ENCODE measurements around the gene SEBOX.

SEBOX gene

DNA sequence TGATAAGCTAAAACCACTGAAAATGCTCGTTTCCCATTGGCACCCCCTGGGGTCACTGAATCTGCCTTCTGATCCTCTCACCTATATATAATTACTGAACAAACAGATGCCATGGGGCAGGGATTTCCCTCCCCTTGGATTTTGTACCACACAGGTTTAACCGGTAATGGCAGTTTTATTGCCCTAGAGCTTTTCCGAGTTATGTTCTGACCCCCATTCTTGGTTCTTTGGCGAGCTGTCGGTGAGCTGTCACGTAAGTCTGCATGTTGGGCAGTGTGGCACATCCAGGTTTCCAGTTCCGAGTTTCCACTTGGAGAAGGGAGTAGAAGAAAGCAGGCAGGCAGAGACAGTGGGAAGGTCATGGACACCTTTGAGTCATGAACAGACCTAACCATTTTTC, 38.9 kb downstream of the SEBOX start:
- no peak overlapping the region for H3K4me3 ChIP-seq (ENCODE audit: low read length)
- H3K4me1 ChIP-seq (ENCODE audit: control insufficient read depth, insufficient read depth, low read length) = no peaks in the 10 kb centered on the region
- no peak for DNase-seq (ENCODE audit: low read depth)
- peaks cover 41% of the 10 kb centered on the region for H3K36me3 ChIP-seq (ENCODE audit: control insufficient read depth, insufficient read depth, low read length, severe bottlenecking)
- H3K9ac ChIP-seq (ENCODE audit: low read length) = no peak overlapping the region
- H3K27me3 ChIP-seq (replicated peaks; ENCODE audit: control insufficient read depth, insufficient read depth, low read length) = no peaks in the 10 kb centered on the region
- H3K9me3 ChIP-seq (ENCODE audit: control insufficient read depth, low read length) = no peaks in the 10 kb centered on the region

DNA sequence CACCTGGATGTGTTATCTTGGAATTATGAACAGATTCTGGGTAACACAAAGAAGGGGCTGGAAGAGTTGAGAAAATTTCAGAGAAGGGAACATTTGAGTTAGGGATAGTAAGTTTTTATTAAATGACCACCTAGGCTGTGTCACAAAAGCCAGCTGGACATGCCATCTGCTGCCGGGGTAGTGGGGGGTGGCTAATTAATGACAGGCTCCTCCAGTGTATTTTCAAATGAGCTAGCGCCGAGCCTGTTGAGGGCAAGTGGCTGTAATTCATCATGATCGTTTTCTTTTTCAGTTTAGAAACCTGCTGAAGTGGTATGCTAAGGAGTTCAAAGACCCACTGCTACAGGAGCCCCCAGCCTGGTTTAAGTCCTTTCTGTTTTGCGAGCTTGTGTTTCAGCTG, 39.8 kb downstream of the SEBOX start:
- Histone ChIP-seq H3K9me3 (ENCODE audit: control insufficient read depth, low read length) (no peaks in the 10 kb centered on the region), H3K9ac (ENCODE audit: low read length) (no peak overlapping the region), H3K4me3 (ENCODE audit: low read length) (no peak overlapping the region), H3K4me1 (ENCODE audit: control insufficient read depth, insufficient read depth, low read length) (peaks cover 2% of the 10 kb centered on the region), H3K27me3 (replicated peaks; ENCODE audit: control insufficient read depth, insufficient read depth, low read length) (no peaks in the 10 kb centered on the region), H3K36me3 (ENCODE audit: control insufficient read depth, insufficient read depth, low read length, severe bottlenecking) (peaks cover 34% of the 10 kb centered on the region)
- no peak for DNase-seq (ENCODE audit: low read depth)

DNA sequence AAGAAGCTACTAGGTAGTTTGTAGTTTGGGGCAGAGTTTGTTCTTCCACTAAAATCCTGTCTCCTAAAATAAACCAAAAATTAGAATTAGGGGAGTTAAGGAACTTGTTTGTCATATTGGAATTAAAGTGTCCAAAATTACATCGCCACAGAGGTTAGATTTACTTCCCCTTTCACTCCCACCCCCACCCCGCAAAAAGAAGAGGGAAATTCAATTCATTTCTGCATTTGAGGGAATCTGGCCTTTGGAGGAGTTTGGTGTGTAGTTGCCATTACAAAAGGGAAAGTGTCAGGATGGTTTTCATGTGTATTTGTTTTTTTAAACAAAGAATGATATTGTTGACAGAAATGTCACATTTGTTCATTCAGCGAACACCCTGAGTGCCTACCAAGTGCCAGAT, 40.2 kb downstream of the SEBOX start:
- H3K4me3 ChIP-seq (ENCODE audit: low read length) = no peak overlapping the region
- H3K27me3 ChIP-seq (replicated peaks; ENCODE audit: control insufficient read depth, insufficient read depth, low read length) = no peaks in the 10 kb centered on the region
- no peak for DNase-seq (ENCODE audit: low read depth)
- H3K4me1 ChIP-seq (ENCODE audit: control insufficient read depth, insufficient read depth, low read length) = peaks cover 6% of the 10 kb centered on the region
- H3K9me3 ChIP-seq (ENCODE audit: control insufficient read depth, low read length) = no peaks in the 10 kb centered on the region
- H3K9ac ChIP-seq (ENCODE audit: low read length) = no peak overlapping the region
- H3K36me3 ChIP-seq (ENCODE audit: control insufficient read depth, insufficient read depth, low read length, severe bottlenecking) = peaks cover 34% of the 10 kb centered on the region

GRCh38 chr17:28324267-28324745, 40.7 kb downstream of the SEBOX start:
- Histone ChIP-seq H3K27me3 (replicated peaks; ENCODE audit: control insufficient read depth, insufficient read depth, low read length) (no peaks in the 10 kb centered on the region), H3K4me1 (ENCODE audit: control insufficient read depth, insufficient read depth, low read length) (peaks cover 11% of the 10 kb centered on the region), H3K9ac (ENCODE audit: low read length) (no peak overlapping the region), H3K9me3 (ENCODE audit: control insufficient read depth, low read length) (no peaks in the 10 kb centered on the region), H3K4me3 (ENCODE audit: low read length) (no peak overlapping the region), H3K36me3 (ENCODE audit: control insufficient read depth, insufficient read depth, low read length, severe bottlenecking) (peaks cover 31% of the 10 kb centered on the region)
- no peak for DNase-seq (ENCODE audit: low read depth)

- peaks cover 20% of the 10 kb centered on the region for H3K4me1 ChIP-seq (ENCODE audit: control insufficient read depth, insufficient read depth, low read length)
- DNase-seq (ENCODE audit: low read depth) = no peak
- H3K9ac ChIP-seq (ENCODE audit: low read length) = peak overlapping the region; percentile 83
- no peaks in the 10 kb centered on the region for H3K27me3 ChIP-seq (replicated peaks; ENCODE audit: control insufficient read depth, insufficient read depth, low read length)
- H3K9me3 ChIP-seq (ENCODE audit: control insufficient read depth, low read length) = no peaks in the 10 kb centered on the region
- H3K36me3 ChIP-seq (ENCODE audit: control insufficient read depth, insufficient read depth, low read length, severe bottlenecking) = no peaks in the 10 kb centered on the region
- peak overlapping the region; percentile 91 for H3K4me3 ChIP-seq (ENCODE audit: low read length)
Observed at GRCh38 chr17:28320215-28321061, 44.6 kb downstream of the SEBOX start.

- Histone ChIP-seq H3K4me3 (ENCODE audit: low read length) (peak overlapping the region; percentile 91), H3K4me1 (ENCODE audit: control insufficient read depth, insufficient read depth, low read length) (peaks cover 20% of the 10 kb centered on the region), H3K27me3 (replicated peaks; ENCODE audit: control insufficient read depth, insufficient read depth, low read length) (no peaks in the 10 kb centered on the region), H3K9ac (ENCODE audit: low read length) (peak overlapping the region; percentile 83), H3K9me3 (ENCODE audit: control insufficient read depth, low read length) (no peaks in the 10 kb centered on the region), H3K36me3 (ENCODE audit: control insufficient read depth, insufficient read depth, low read length, severe bottlenecking) (no peaks in the 10 kb centered on the region)
- no peak for DNase-seq (ENCODE audit: low read depth)
Observed at GRCh38 chr17:28319598-28319935, 45.4 kb downstream of the SEBOX start.

GRCh38 chr17:28318759-28319597, 46.0 kb downstream of the SEBOX start, which contains the start of gene TMEM97:
TSS of gene TMEM97 (plus strand) at chr17:28319200. CDS start at chr17:28319240, 40 bp downstream.
- Histone ChIP-seq H3K9me3 (ENCODE audit: control insufficient read depth, low read length) (no peaks in the 10 kb centered on the region), H3K9ac (ENCODE audit: low read length) (peak within 1 kb of the TSS; percentile 83), H3K27me3 (replicated peaks; ENCODE audit: control insufficient read depth, insufficient read depth, low read length) (no peaks in the 10 kb centered on the region), H3K4me3 (ENCODE audit: low read length) (peak within 1 kb of the TSS; percentile 91), H3K36me3 (ENCODE audit: control insufficient read depth, insufficient read depth, low read length, severe bottlenecking) (no peaks in the 10 kb centered on the region), H3K4me1 (ENCODE audit: control insufficient read depth, insufficient read depth, low read length) (peaks cover 20% of the 10 kb centered on the region)
- DNase-seq (ENCODE audit: low read depth) = peak; percentile 100

- H3K27me3 ChIP-seq (replicated peaks; ENCODE audit: control insufficient read depth, insufficient read depth, low read length) = no peaks in the 10 kb centered on the region
- no peaks in the 10 kb centered on the region for H3K9me3 ChIP-seq (ENCODE audit: control insufficient read depth, low read length)
- no peak for DNase-seq (ENCODE audit: low read depth)
- no peaks in the 10 kb centered on the region for H3K36me3 ChIP-seq (ENCODE audit: control insufficient read depth, insufficient read depth, low read length, severe bottlenecking)
- H3K4me3 ChIP-seq (ENCODE audit: low read length) = peak overlapping the region; percentile 91
- H3K9ac ChIP-seq (ENCODE audit: low read length) = peak overlapping the region; percentile 52
- H3K4me1 ChIP-seq (ENCODE audit: control insufficient read depth, insufficient read depth, low read length) = peaks cover 20% of the 10 kb centered on the region
Observed at GRCh38 chr17:28317966-28318758, 46.8 kb downstream of the SEBOX start.

GRCh38 chr17:28317099-28317965, 47.7 kb downstream of the SEBOX start:
- Histone ChIP-seq H3K36me3 (ENCODE audit: control insufficient read depth, insufficient read depth, low read length, severe bottlenecking) (no peaks in the 10 kb centered on the region), H3K4me3 (ENCODE audit: low read length) (no peak overlapping the region), H3K9ac (ENCODE audit: low read length) (no peak overlapping the region), H3K4me1 (ENCODE audit: control insufficient read depth, insufficient read depth, low read length) (peaks cover 20% of the 10 kb centered on the region), H3K9me3 (ENCODE audit: control insufficient read depth, low read length) (no peaks in the 10 kb centered on the region), H3K27me3 (replicated peaks; ENCODE audit: control insufficient read depth, insufficient read depth, low read length) (no peaks in the 10 kb centered on the region)
- no peak for DNase-seq (ENCODE audit: low read depth)
